ENCODE measurements around the gene TEX101. TPM values are rescaled to one million over a fixed set of nuclear protein-coding genes. Genes with fewer than 3 reads are reported as not detected.
A peak's percentile ranks its signal among the peaks of the same experiment; 100 is the strongest.
"Not testable (repeated sequence)": the region's sequence is repeated elsewhere in the genome, so short reads cannot be mapped to it uniquely, and the experiment has no call there.

Gene TEX101
- total and polyA plus RNA-seq, 2 experiments from 2014 or later = not detected

- no peak for TF ChIP-seq CTCF (IDR thresholded peaks at IDR 0.05; ENCODE audit: low read depth, low read length)
- peak in 1 of 2 donors; percentile 28 for DNase-seq (ENCODE audit: low read depth in 1 of 2, low spot score in 1 of 2)
- no peaks in the 10 kb centered on the region for H3K36me3 ChIP-seq
These were observed 24.5 kb downstream of the TEX101 start for GRCh38 chr19:43439032-43439708.

GRCh38 chr19:43439709-43440063 lies 25.0 kb downstream of the TEX101 start:
- no peaks in the 10 kb centered on the region for H3K4me1 ChIP-seq (ENCODE audit: low read depth)
- no peak overlapping the region for H3K4me3 ChIP-seq
- H3K27ac ChIP-seq = no peak overlapping the region
- H3K9me3 ChIP-seq (ENCODE audit: low read depth) = no peaks in the 10 kb centered on the region
- no peak for DNase-seq (ENCODE audit: low read depth in 1 of 2, low spot score in 1 of 2)
- no peaks in the 10 kb centered on the region for H3K36me3 ChIP-seq
- no peak for TF ChIP-seq CTCF (IDR thresholded peaks at IDR 0.05; ENCODE audit: low read depth, low read length)
- H3K27me3 ChIP-seq = peaks cover 2% of the 10 kb centered on the region

More at GRCh38 chr19:43439032-43439708, 24.5 kb downstream of the TEX101 start:
- no peak overlapping the region for H3K4me3 ChIP-seq
- H3K27ac ChIP-seq = no peak overlapping the region
- H3K9me3 ChIP-seq (ENCODE audit: low read depth) = no peaks in the 10 kb centered on the region
- H3K27me3 ChIP-seq = peaks cover 2% of the 10 kb centered on the region
- H3K4me1 ChIP-seq (ENCODE audit: low read depth) = no peaks in the 10 kb centered on the region

GRCh38 chr19:43441716-43442115 lies 27.0 kb downstream of the TEX101 start:
- no peak for TF ChIP-seq CTCF (IDR thresholded peaks at IDR 0.05; ENCODE audit: low read depth, low read length)
- DNase-seq (ENCODE audit: low read depth in 1 of 2, low spot score in 1 of 2) = no peak
- H3K4me3 ChIP-seq = no peak overlapping the region

GRCh38 chr19:43444091-43444490 lies 29.4 kb downstream of the TEX101 start:
- H3K27me3 ChIP-seq; H3K9me3 ChIP-seq (ENCODE audit: low read depth); H3K36me3 ChIP-seq; H3K4me3 ChIP-seq; H3K27ac ChIP-seq; DNase-seq (ENCODE audit: low read depth in 1 of 2, low spot score in 1 of 2); H3K4me1 ChIP-seq (ENCODE audit: low read depth): not testable (repeated sequence)

More at GRCh38 chr19:43441716-43442115, 27.0 kb downstream of the TEX101 start:
- Histone ChIP-seq H3K27me3 (peaks cover 2% of the 10 kb centered on the region), H3K36me3 (no peaks in the 10 kb centered on the region), H3K4me1 (ENCODE audit: low read depth) (no peaks in the 10 kb centered on the region), H3K9me3 (ENCODE audit: low read depth) (no peaks in the 10 kb centered on the region), H3K27ac (no peak overlapping the region)

GRCh38 chr19:43444531-43445287 lies 30.0 kb downstream of the TEX101 start:
- no peaks in the 10 kb centered on the region for H3K36me3 ChIP-seq
- TF ChIP-seq CTCF (IDR thresholded peaks at IDR 0.05; ENCODE audit: low read depth, low read length) = no peak
- no peaks in the 10 kb centered on the region for H3K4me1 ChIP-seq (ENCODE audit: low read depth)
- no peak overlapping the region for H3K4me3 ChIP-seq
- H3K9me3 ChIP-seq (ENCODE audit: low read depth) = no peaks in the 10 kb centered on the region
- no peak for DNase-seq (ENCODE audit: low read depth in 1 of 2, low spot score in 1 of 2)
- peaks cover 2% of the 10 kb centered on the region for H3K27me3 ChIP-seq
- H3K27ac ChIP-seq = no peak overlapping the region

- no peaks in the 10 kb centered on the region for H3K4me1 ChIP-seq (ENCODE audit: low read depth)
- no peaks in the 10 kb centered on the region for H3K36me3 ChIP-seq
- H3K9me3 ChIP-seq (ENCODE audit: low read depth) = no peaks in the 10 kb centered on the region
- no peak overlapping the region for H3K27ac ChIP-seq
- no peak overlapping the region for H3K4me3 ChIP-seq
- DNase-seq (ENCODE audit: low read depth in 1 of 2, low spot score in 1 of 2) = no peak
- peaks cover 2% of the 10 kb centered on the region for H3K27me3 ChIP-seq
- TF ChIP-seq CTCF (IDR thresholded peaks at IDR 0.05; ENCODE audit: low read depth, low read length) = no peak
These were observed 30.7 kb downstream of the TEX101 start for GRCh38 chr19:43445426-43445825.
